ENCODE results near the gene F2RL2.

- no peak for TF ChIP-seq POLR2A (IDR thresholded peaks at IDR 0.05; ENCODE audit: low read depth, low read length)
- TF ChIP-seq RAD21 (IDR thresholded peaks at IDR 0.05; ENCODE audit: low read length): no peak
- no peak for TF ChIP-seq CTCF (conservative IDR thresholded peaks at IDR 0.05; ENCODE audit: low read depth, low read length)
- TF ChIP-seq MXI1 (IDR thresholded peaks at IDR 0.05; ENCODE audit: borderline replicate concordance, low read depth, low read length): no peak
Observed at GRCh38 chr5:76582230-76583162, 40.7 kb downstream of the F2RL2 start.

Measured in IMR-90 (cell line).